SU-DHL-6 (cell line): ENCODE data around the gene EYA2.

Experiments used
- EZH2phosphoT487 ChIP-seq: fragments of 200-600 bp; sonication (generic), shearing (Covaris generic); conservative IDR thresholded peaks from 2 replicates; pipeline ENCODE4 v1.6.1; 2018; ENCODE audit warnings: mild to moderate bottlenecking, antibody characterized with exemption, low read length, moderate library complexity, mixed read lengths
- TF ChIP-seq, protein P1 (sequence below): fragments of 200-600 bp; sonication (generic); IDR thresholded peaks from one replicate; pipeline ENCODE4 v1.5.1; 2017; ENCODE audit warnings: antibody characterized with exemption, mild to moderate bottlenecking, low read length, moderate library complexity; ENCODE audit not compliant: insufficient read depth, poor library complexity, severe bottlenecking

DNA sequence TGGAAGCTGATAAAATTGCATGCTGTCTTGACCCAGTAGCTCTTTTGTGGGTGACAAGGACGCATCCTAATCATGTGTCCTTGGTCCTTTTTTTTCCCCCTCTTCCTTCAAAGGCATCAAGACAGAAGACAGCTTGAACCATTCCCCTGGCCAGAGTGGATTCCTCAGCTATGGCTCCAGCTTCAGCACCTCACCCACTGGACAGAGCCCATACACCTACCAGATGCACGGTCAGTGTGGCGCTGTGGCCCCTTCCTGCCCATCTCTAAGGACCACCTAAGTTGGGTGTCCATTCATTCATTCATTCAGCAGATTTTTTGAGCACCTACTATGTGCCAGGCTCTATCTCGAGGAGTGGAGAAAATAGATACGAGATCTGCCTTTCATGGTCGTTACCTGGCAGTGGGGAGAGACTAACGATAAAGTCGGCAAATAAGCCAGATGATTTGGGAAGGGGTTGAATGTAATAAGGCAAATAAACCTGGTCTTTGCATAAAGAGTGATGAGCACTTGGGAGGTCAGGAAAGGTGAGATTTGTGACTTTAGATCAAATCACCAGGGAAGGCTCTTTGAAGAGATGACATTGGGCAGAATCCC lies 121.5 kb downstream of the EYA2 start:
- TF ChIP-seq, protein P1, sequence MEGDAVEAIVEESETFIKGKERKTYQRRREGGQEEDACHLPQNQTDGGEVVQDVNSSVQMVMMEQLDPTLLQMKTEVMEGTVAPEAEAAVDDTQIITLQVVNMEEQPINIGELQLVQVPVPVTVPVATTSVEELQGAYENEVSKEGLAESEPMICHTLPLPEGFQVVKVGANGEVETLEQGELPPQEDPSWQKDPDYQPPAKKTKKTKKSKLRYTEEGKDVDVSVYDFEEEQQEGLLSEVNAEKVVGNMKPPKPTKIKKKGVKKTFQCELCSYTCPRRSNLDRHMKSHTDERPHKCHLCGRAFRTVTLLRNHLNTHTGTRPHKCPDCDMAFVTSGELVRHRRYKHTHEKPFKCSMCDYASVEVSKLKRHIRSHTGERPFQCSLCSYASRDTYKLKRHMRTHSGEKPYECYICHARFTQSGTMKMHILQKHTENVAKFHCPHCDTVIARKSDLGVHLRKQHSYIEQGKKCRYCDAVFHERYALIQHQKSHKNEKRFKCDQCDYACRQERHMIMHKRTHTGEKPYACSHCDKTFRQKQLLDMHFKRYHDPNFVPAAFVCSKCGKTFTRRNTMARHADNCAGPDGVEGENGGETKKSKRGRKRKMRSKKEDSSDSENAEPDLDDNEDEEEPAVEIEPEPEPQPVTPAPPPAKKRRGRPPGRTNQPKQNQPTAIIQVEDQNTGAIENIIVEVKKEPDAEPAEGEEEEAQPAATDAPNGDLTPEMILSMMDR: no peak
- no peak for TF ChIP-seq EZH2phosphoT487
